GM12878 (cell line): ENCODE data around the gene TRIM28. TPM values are rescaled to one million over a fixed set of nuclear protein-coding genes. Genes with fewer than 3 reads are reported as not detected.

Source experiments
- ATAC-seq: fragments of 200-7000 bp; cut with Tn5 transposase; 3 replicates; pipeline ENCODE4 v1.9.1; 2020; ENCODE audit warnings: mild to moderate bottlenecking, moderate library complexity
- BruUV-seq: library from RNA; stranded (reverse); fragments of 400-500 nt; replicated peaks from 2 replicates; lab custom pipeline; 2021; lab: Mats Ljungman, UMichigan
- CTCF ChIA-PET: fragments of 300-600 bp; sonication (Branson Sonifier 250); formaldehyde crosslinking; extraction: SDS; loops from one replicate; lab custom pipeline; 2021; ENCODE audit warnings: inconsistent platforms; lab: Yijun Ruan, JAX
- POLR2A ChIA-PET: fragments of 350-600 bp; formaldehyde crosslinking; extraction: SDS; loops from one replicate; lab custom pipeline; 2021; ENCODE audit warnings: inconsistent platforms; lab: Charles Lee
- RAD21 ChIA-PET: fragments of 300-600 bp; sonication (Branson Sonifier 250); formaldehyde crosslinking; loops from one replicate; lab custom pipeline; 2023; ENCODE audit warnings: antibody characterized with exemption; ENCODE audit not compliant: unreplicated experiment; lab: Charles Lee
- SMC1A ChIA-PET: fragments of 300-600 bp; sonication (Branson Sonifier 250); formaldehyde crosslinking; loops from one replicate; lab custom pipeline; 2023; ENCODE audit not compliant: unreplicated experiment, uncharacterized antibody; lab: Charles Lee
- DNase-seq: peaks from one replicate; pipeline ENCODE4 v3.0.0-alpha.2; 2011; ENCODE audit warnings: low read depth, low spot score
- FAIRE-seq: peaks from 3 replicates; lab custom pipeline; 2011; peaks lifted over from hg19 to GRCh38; lab: Jason Lieb, UNC
- H2AFZ ChIP-seq: 2 replicates; pipeline ENCODE4 v1.6.0; 2011; ENCODE audit warnings: low read depth, low read length, control low read depth; ENCODE audit not compliant: control insufficient read depth
- H3K27ac ChIP-seq: 2 replicates; pipeline ENCODE4 v1.5.1; 2011; ENCODE audit warnings: control low read depth; ENCODE audit not compliant: control insufficient read depth, insufficient read depth
- H3K27me3 ChIP-seq, 2 experiments: replicated peaks in 1 of 2; 2 replicates each; pipeline versions ENCODE4 v1.6.0 to v1.6.1; 2011; ENCODE audit warnings: low read length in 1 of 2; ENCODE audit not compliant: control insufficient read depth in 2 of 2, insufficient read depth in 2 of 2
- H3K36me3 ChIP-seq, 2 experiments: 2 replicates each; pipeline ENCODE4 v1.5.1; 2011; ENCODE audit warnings: low read length in 1 of 2; ENCODE audit not compliant: control insufficient read depth in 2 of 2, insufficient read depth in 2 of 2
- H3K4me1 ChIP-seq: 2 replicates; pipeline ENCODE4 v1.6.1; 2011; ENCODE audit warnings: mild to moderate bottlenecking, low read length, moderate library complexity, mixed read lengths; ENCODE audit not compliant: control insufficient read depth, insufficient read depth
- H3K4me2 ChIP-seq: 2 replicates; pipeline ENCODE4 v1.6.0; 2011; ENCODE audit warnings: control low read depth; ENCODE audit not compliant: control insufficient read depth, insufficient read depth
- H3K4me3 ChIP-seq: fragments of 200-600 bp; sonication (generic); 2 replicates; pipeline ENCODE4 v1.5.1; 2016
- H3K79me2 ChIP-seq: 2 replicates; pipeline ENCODE4 v1.6.0; 2011; ENCODE audit warnings: low read length; ENCODE audit not compliant: control insufficient read depth, insufficient read depth
- H3K9ac ChIP-seq: 2 replicates; pipeline ENCODE4 v1.8.0; 2011; ENCODE audit warnings: low read length, control low read depth, mixed read lengths; ENCODE audit not compliant: control insufficient read depth, insufficient read depth
- H3K9me3 ChIP-seq: replicated peaks from 3 replicates; pipeline ENCODE4 v1.5.1; 2011; ENCODE audit warnings: mild to moderate bottlenecking, low read length; ENCODE audit not compliant: control insufficient read depth, insufficient read depth
- H4K20me1 ChIP-seq: 2 replicates; pipeline ENCODE4 v1.6.0; 2011; ENCODE audit not compliant: control insufficient read depth, insufficient read depth
- DPF2 ChIP-seq: fragments of 450-650 bp; IDR thresholded peaks from 2 replicates; pipeline ENCODE4 v1.6.1; 2017; ENCODE audit warnings: mild to moderate bottlenecking
- IKZF1 ChIP-seq: fragments of 450-650 bp; conservative IDR thresholded peaks from 2 replicates; pipeline ENCODE4 v1.6.1; 2017; ENCODE audit warnings: antibody characterized with exemption, mild to moderate bottlenecking
- MTA2 ChIP-seq: fragments of 450-650 bp; IDR thresholded peaks from 2 replicates; pipeline ENCODE4 v1.6.1; 2016; ENCODE audit warnings: low read depth, mild to moderate bottlenecking, moderate library complexity
- PAX5 ChIP-seq: IDR thresholded peaks from 2 replicates; pipeline ENCODE4 v1.6.1; 2011; ENCODE audit warnings: low read depth, low read length, borderline replicate concordance
- TARDBP ChIP-seq: IDR thresholded peaks from 2 replicates; pipeline ENCODE4 v1.6.1; 2016; ENCODE audit warnings: borderline replicate concordance
- ZSCAN29 ChIP-seq: fragments of 450-650 bp; IDR thresholded peaks from 2 replicates; pipeline ENCODE4 v1.6.1; 2017; ENCODE audit warnings: mild to moderate bottlenecking, moderate library complexity
- WGBS: methylation state at CpG from one replicate; pipeline ENCODE4 v1.1.6; 2016; ENCODE audit warnings: low lambda C conversion rate; ENCODE audit not compliant: insufficient replicate concordance, insufficient coverage; ENCODE audit errors: missing lambda C conversion rate; 5-methylcytosine and 5-hydroxymethylcytosine counted together
- in situ Hi-C: fragments of 300-500 bp; cut with MboI; formaldehyde crosslinking; loops from 9 replicates; pipeline ENCODE4 v1.14.3; 2018; ENCODE audit warnings: mixed read lengths
- intact Hi-C: fragments of 100-400 bp; cut with micrococcal nuclease; formaldehyde crosslinking; loops from one replicate; pipeline ENCODE4 v1.14.2; 2022; ENCODE audit not compliant: unreplicated experiment
- polyA plus RNA-seq, 11 experiments: library from polyadenylated mRNA; depleted of rRNA in 4 of 11; unstranded in 6 of 11; stranded (reverse) in 5 of 11; fragments of >200 nt; fragmentation: Nextera tagmentation in 4 of 11; fragmentation: Illumina TruSeq in 1 of 11; extraction: Ambion mirVana in 4 of 11; extraction: Trizol in 1 of 11; gene quantifications; 1 replicate in 1 of 11; 2 replicates in 10 of 11; pipeline versions ENCODE4 v1.2.1 to v1.2.3, GENCODE V29; 2011 to 2016; ENCODE audit warnings: inconsistent platforms in 2 of 11, missing spikeins in 2 of 11, low read depth in 1 of 11
- total RNA-seq, 4 experiments: library from RNA; depleted of rRNA in 3 of 4; stranded (reverse); fragments of >200 nt in 3 of 4; fragmentation: Illumina TruSeq in 1 of 4; extraction: Trizol in 1 of 4; gene quantifications; 2 replicates each; pipeline versions ENCODE4 v1.2.1 to v1.2.3, GENCODE V29; 2013 to 2021
- TF ChIP-seq, protein P1 (sequence below): fragments of 450-650 bp; IDR thresholded peaks from 2 replicates; pipeline ENCODE4 v1.6.1; 2016; ENCODE audit warnings: mild to moderate bottlenecking, moderate library complexity, borderline replicate concordance

TRIM28 gene
- total and polyA plus RNA-seq, 10 of the 15 experiments (the other 5 are each of a cell fraction or from before 2014, with no cell fraction given), result 5.0 to 650 (median 296) TPM

DNA sequence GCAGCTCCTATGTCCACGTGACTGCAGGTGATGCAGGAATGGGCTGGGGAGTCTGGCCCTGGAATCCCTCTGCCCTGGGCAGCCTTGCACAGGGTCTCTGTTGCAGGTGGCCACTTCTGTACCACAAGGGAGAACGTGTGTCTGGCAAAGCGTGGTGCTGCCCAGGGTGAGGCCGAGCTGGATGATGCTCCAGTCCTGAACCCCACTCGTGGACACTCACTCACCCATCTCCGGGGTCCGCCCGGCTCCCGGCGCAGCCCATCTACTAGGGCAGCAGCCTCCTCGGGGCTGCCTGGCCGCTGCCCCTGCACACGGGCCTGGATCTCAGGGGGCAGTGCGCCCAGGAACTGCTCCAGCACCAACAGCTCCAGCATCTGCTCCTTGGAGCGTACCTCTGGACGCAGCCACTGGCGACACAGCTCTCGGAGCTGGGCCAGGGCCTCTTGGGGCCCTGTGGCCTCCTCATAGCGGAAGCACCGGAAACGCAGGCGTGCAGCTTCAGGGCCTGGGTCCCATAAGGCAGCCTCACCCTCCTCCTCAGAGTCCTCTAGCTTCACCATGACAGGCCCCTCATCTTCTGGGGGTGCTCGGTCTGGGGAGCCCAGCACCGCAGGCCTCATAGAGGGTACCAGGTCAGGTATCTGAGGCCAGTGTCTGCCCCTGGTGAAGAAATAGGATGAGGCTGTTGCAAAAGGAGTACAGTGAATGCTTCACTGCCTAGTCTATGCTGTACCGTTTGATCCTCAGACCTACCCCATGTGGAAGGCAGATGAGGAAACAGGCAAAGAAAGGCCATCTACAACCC, 27.1 kb downstream of the TRIM28 start:
- H3K27me3 ChIP-seq, result no peaks in the 10 kb centered on the region
- BruUV-seq, result no TSS peak
- no peaks in the 10 kb centered on the region for H3K9me3 ChIP-seq
- SMC1A ChIA-PET, result interaction anchor here (1.2 to 1.9 kb wide), 2 partner anchors 10 to 12 kb away, joined by 3 to 5 read pairs; no protein-coding TSS in a partner anchor
- no peak for TF ChIP-seq PAX5
- no peak for TF ChIP-seq DPF2
- TF ChIP-seq MTA2, result no peak
- TF ChIP-seq IKZF1, result no peak
- no peak for TF ChIP-seq TARDBP
- TF ChIP-seq, protein P1, sequence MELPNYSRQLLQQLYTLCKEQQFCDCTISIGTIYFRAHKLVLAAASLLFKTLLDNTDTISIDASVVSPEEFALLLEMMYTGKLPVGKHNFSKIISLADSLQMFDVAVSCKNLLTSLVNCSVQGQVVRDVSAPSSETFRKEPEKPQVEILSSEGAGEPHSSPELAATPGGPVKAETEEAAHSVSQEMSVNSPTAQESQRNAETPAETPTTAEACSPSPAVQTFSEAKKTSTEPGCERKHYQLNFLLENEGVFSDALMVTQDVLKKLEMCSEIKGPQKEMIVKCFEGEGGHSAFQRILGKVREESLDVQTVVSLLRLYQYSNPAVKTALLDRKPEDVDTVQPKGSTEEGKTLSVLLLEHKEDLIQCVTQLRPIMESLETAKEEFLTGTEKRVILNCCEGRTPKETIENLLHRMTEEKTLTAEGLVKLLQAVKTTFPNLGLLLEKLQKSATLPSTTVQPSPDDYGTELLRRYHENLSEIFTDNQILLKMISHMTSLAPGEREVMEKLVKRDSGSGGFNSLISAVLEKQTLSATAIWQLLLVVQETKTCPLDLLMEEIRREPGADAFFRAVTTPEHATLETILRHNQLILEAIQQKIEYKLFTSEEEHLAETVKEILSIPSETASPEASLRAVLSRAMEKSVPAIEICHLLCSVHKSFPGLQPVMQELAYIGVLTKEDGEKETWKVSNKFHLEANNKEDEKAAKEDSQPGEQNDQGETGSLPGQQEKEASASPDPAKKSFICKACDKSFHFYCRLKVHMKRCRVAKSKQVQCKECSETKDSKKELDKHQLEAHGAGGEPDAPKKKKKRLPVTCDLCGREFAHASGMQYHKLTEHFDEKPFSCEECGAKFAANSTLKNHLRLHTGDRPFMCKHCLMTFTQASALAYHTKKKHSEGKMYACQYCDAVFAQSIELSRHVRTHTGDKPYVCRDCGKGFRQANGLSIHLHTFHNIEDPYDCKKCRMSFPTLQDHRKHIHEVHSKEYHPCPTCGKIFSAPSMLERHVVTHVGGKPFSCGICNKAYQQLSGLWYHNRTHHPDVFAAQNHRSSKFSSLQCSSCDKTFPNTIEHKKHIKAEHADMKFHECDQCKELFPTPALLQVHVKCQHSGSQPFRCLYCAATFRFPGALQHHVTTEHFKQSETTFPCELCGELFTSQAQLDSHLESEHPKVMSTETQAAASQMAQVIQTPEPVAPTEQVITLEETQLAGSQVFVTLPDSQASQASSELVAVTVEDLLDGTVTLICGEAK, result no peak
- no peak for TF ChIP-seq ZSCAN29
- TF ChIP-seq, all 136 proteins: peak for 0
- ChIA-PET RAD21 (no interaction called here), CTCF (interaction anchor here (1.2 kb wide), 1 partner anchor 8 kb away, joined by 4 read pairs; no protein-coding TSS in a partner anchor), POLR2A (interaction anchor here (0.5 to 6.0 kb wide), 3 partner anchors 10 to 56 kb away, joined by 3 to 46 read pairs (median 8); partner anchors contain the start of gene UBE2M)
- H3K4me3 ChIP-seq, result no peak overlapping the region
- DNase-seq, result no peak
- no peak overlapping the region for H3K9ac ChIP-seq
- in situ Hi-C loops (no loop called here), intact Hi-C loops (no loop called here)
- no peaks in the 10 kb centered on the region for H4K20me1 ChIP-seq
- H3K4me1 ChIP-seq, result peaks cover 9% of the 10 kb centered on the region
- H3K79me2 ChIP-seq, result peaks cover 4% of the 10 kb centered on the region
- ATAC-seq, result no peak
- 82% methylated on average over 23 of the region's 25 CpGs for WGBS
- peaks cover 2 to 3% of the 10 kb centered on the region in 2 experiments; a peak in 3 of 4 replicates for H3K36me3 ChIP-seq
- H3K4me2 ChIP-seq, result no peak overlapping the region
- H3K27ac ChIP-seq, result no peak overlapping the region
- H2AFZ ChIP-seq, result no peak overlapping the region
- FAIRE-seq, result no peak
